ENCODE measurements around the gene BTBD8. TPM values are rescaled to one million over a fixed set of nuclear protein-coding genes. Genes with fewer than 3 reads are reported as not detected.

The BTBD8 gene
- total RNA-seq, 1 donor from 2014 or later = 14.3 TPM

DNA sequence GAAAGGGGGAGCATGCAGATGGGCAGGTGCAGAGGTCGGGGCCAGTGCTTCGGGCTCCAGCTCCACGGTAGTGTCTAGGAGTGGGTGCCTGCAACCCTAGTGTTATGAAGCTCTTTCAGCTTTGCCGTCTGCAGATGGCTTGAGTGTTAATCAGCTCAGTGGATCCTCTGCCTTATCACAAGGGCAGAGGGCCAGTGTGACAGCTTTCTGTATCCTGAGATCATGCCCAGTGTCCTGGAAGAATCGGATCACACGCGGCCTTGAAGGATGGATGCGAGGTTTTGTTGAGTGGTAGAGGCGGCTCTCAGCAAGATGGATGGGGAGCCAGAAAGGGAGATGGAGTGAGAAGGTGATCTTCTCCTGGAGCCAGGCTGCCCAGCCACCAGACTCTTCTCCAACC, 112.1 kb downstream of the BTBD8 start:
- Mint-ChIP-seq H3K9me3 (no peaks in the 10 kb centered on the region), H3K27ac (no peak overlapping the region), H3K36me3 (no peaks in the 10 kb centered on the region), H3K4me3 (no peak overlapping the region), H3K27me3 (ENCODE audit: insufficient read depth, low read depth) (no peaks in the 10 kb centered on the region), H3K4me1 (peaks cover 2% of the 10 kb centered on the region)
- DNase-seq (ENCODE audit: low spot score) = no peak
- no peak for TF ChIP-seq EZH2phosphoT487 (IDR thresholded peaks at IDR 0.05)
- Histone ChIP-seq H3K4me2 (no peak overlapping the region), H3K4me3 (no peak overlapping the region), H3K9me3 (ENCODE audit: low read depth) (no peaks in the 10 kb centered on the region), H3K9ac (no peak overlapping the region), H2AFZ (replicated peaks) (no peak overlapping the region), H3K4me1 (no peaks in the 10 kb centered on the region), H3K27ac (no peak overlapping the region), H3K79me2 (ENCODE audit: low read depth) (no peaks in the 10 kb centered on the region), H4K20me1 (ENCODE audit: low read depth) (no peaks in the 10 kb centered on the region), H3F3A (ENCODE audit: low read depth) (no peaks in the 10 kb centered on the region), H3K36me3 (no peaks in the 10 kb centered on the region), H3K27me3 (no peaks in the 10 kb centered on the region)

DNA sequence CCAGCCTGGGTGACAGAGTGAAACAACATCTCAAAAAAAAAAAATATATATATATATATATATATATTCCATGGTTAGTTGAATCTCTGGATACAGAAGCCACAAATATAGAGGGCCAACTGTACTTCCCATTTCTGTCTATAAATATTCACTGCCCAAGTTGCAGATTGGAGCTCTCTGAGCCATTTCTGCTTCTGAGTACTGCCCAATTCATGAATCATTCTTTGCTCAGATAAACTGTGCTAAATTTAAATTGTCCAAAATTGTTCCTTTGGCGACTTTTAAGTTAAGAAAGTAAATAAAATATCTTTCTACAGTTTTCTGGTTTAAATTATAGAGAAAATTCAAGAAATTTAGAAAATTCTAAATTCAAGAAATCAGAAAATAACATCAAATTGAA, 114.4 kb downstream of the BTBD8 start:
- DNase-seq (ENCODE audit: low spot score) = no peak
- Histone ChIP-seq H3K79me2 (ENCODE audit: low read depth) (no peaks in the 10 kb centered on the region), H3K9ac (no peak overlapping the region), H3K27me3 (no peaks in the 10 kb centered on the region), H3K36me3 (no peaks in the 10 kb centered on the region), H3K27ac (no peak overlapping the region), H3K9me3 (ENCODE audit: low read depth) (no peaks in the 10 kb centered on the region), H3F3A (ENCODE audit: low read depth) (no peaks in the 10 kb centered on the region), H3K4me2 (no peak overlapping the region), H3K4me3 (no peak overlapping the region), H4K20me1 (ENCODE audit: low read depth) (no peaks in the 10 kb centered on the region), H2AFZ (replicated peaks) (no peak overlapping the region), H3K4me1 (no peaks in the 10 kb centered on the region)
- H3K27ac Mint-ChIP-seq = no peak overlapping the region
- TF ChIP-seq EZH2phosphoT487 (IDR thresholded peaks at IDR 0.05) (no peak), EZH2 (IDR thresholded peaks at IDR 0.05) (no peak)
- TF ChIP-seq, protein P1, sequence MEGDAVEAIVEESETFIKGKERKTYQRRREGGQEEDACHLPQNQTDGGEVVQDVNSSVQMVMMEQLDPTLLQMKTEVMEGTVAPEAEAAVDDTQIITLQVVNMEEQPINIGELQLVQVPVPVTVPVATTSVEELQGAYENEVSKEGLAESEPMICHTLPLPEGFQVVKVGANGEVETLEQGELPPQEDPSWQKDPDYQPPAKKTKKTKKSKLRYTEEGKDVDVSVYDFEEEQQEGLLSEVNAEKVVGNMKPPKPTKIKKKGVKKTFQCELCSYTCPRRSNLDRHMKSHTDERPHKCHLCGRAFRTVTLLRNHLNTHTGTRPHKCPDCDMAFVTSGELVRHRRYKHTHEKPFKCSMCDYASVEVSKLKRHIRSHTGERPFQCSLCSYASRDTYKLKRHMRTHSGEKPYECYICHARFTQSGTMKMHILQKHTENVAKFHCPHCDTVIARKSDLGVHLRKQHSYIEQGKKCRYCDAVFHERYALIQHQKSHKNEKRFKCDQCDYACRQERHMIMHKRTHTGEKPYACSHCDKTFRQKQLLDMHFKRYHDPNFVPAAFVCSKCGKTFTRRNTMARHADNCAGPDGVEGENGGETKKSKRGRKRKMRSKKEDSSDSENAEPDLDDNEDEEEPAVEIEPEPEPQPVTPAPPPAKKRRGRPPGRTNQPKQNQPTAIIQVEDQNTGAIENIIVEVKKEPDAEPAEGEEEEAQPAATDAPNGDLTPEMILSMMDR (IDR thresholded peaks at IDR 0.05) = no peak
- no peaks in the 10 kb centered on the region for H3K9me3 Mint-ChIP-seq
- no peak overlapping the region for H3K4me3 Mint-ChIP-seq
- H3K36me3 Mint-ChIP-seq = no peaks in the 10 kb centered on the region
- H3K4me1 Mint-ChIP-seq = peaks cover 2% of the 10 kb centered on the region
- no peaks in the 10 kb centered on the region for H3K27me3 Mint-ChIP-seq (ENCODE audit: insufficient read depth, low read depth)

DNA sequence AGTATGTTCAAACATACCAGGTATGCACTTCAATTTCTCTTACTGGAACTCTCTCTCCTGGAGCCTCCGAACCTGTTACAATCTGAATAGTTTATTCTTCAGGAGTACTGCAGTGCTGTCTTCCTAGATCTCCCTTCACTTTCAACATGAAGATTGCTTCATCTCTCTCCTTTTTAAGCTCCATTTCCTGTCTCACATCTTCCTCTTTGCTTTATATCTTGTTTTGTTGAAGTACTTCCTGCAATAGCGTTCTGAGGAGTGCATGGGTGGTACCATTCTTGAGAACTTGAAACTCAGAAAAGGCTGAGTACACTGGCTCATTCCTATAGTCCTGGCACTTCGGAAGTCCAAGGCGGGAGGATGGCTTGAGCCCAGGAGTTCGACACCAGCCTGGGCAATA, 121.8 kb downstream of the BTBD8 start:
- H2AFZ ChIP-seq (replicated peaks) = peak overlapping the region; percentile 38
- H3K4me3 ChIP-seq = no peak overlapping the region
- TF ChIP-seq, protein P1 (IDR thresholded peaks at IDR 0.05) = no peak
- TF ChIP-seq EZH2phosphoT487 (IDR thresholded peaks at IDR 0.05) = no peak
- no peak for TF ChIP-seq EZH2 (IDR thresholded peaks at IDR 0.05)
- no peaks in the 10 kb centered on the region for H3K9me3 Mint-ChIP-seq
- no peaks in the 10 kb centered on the region for H3K27me3 Mint-ChIP-seq (ENCODE audit: insufficient read depth, low read depth)
- no peak for DNase-seq (ENCODE audit: low spot score)
- H4K20me1 ChIP-seq (ENCODE audit: low read depth) = no peaks in the 10 kb centered on the region
- no peaks in the 10 kb centered on the region for H3K79me2 ChIP-seq (ENCODE audit: low read depth)
- no peak overlapping the region for H3K4me2 ChIP-seq
- H3K36me3 ChIP-seq = no peaks in the 10 kb centered on the region
- H3K4me1 ChIP-seq = no peaks in the 10 kb centered on the region
- H3F3A ChIP-seq (ENCODE audit: low read depth) = no peaks in the 10 kb centered on the region
- no peaks in the 10 kb centered on the region for H3K4me1 Mint-ChIP-seq
- H3K27ac ChIP-seq = no peak overlapping the region
- no peaks in the 10 kb centered on the region for H3K27me3 ChIP-seq
- H3K9me3 ChIP-seq (ENCODE audit: low read depth) = no peaks in the 10 kb centered on the region
- H3K4me3 Mint-ChIP-seq = no peak overlapping the region
- H3K9ac ChIP-seq = no peak overlapping the region
- no peak overlapping the region for H3K27ac Mint-ChIP-seq
- no peaks in the 10 kb centered on the region for H3K36me3 Mint-ChIP-seq

DNA sequence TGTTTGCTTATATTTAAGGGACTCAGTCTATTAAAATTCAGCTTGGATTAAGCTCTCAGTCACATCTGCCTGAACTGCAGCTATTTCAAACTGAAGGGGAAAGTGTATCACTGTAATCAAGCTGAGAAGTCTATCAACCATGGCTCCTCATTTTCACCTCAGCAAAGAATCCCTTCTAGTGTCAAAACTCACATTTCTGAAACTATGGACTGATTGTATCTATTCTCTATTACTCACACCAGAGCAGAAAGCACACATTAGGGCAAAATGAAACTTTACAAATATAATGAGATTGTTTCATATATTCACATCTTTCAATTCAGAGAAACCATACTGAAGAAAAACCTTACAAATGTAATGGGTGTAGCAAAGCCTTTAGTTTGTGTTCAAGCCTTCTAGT, 123.0 kb downstream of the BTBD8 start:
- no peaks in the 10 kb centered on the region for H3K27me3 Mint-ChIP-seq (ENCODE audit: insufficient read depth, low read depth)
- H3K9me3 ChIP-seq (ENCODE audit: low read depth) = no peaks in the 10 kb centered on the region
- no peaks in the 10 kb centered on the region for H3K4me1 ChIP-seq
- no peak overlapping the region for H2AFZ ChIP-seq (replicated peaks)
- no peak overlapping the region for H3K9ac ChIP-seq
- no peaks in the 10 kb centered on the region for H4K20me1 ChIP-seq (ENCODE audit: low read depth)
- H3K79me2 ChIP-seq (ENCODE audit: low read depth) = no peaks in the 10 kb centered on the region
- no peak overlapping the region for H3K4me3 Mint-ChIP-seq
- no peaks in the 10 kb centered on the region for H3F3A ChIP-seq (ENCODE audit: low read depth)
- no peak overlapping the region for H3K27ac ChIP-seq
- no peak overlapping the region for H3K27ac Mint-ChIP-seq
- DNase-seq (ENCODE audit: low spot score) = no peak
- no peaks in the 10 kb centered on the region for H3K36me3 Mint-ChIP-seq
- H3K9me3 Mint-ChIP-seq = no peaks in the 10 kb centered on the region
- no peak overlapping the region for H3K4me3 ChIP-seq
- TF ChIP-seq EZH2phosphoT487 (IDR thresholded peaks at IDR 0.05) = no peak
- no peak for TF ChIP-seq EZH2 (IDR thresholded peaks at IDR 0.05)
- TF ChIP-seq, protein P1 (IDR thresholded peaks at IDR 0.05) = no peak
- no peaks in the 10 kb centered on the region for H3K27me3 ChIP-seq
- no peaks in the 10 kb centered on the region for H3K4me1 Mint-ChIP-seq
- H3K36me3 ChIP-seq = no peaks in the 10 kb centered on the region
- no peak overlapping the region for H3K4me2 ChIP-seq

Data from neural progenitor cell (in vitro differentiated cells).